CD4-positive, CD25-positive, alpha-beta regulatory T cell (primary cell): ENCODE measurements around the gene ABCB1. TPM values are rescaled to one million over a fixed set of nuclear protein-coding genes. Genes with fewer than 3 reads are reported as not detected.

Experiments used
- ATAC-seq, 2 donors: fragments of 150-1000 bp; cut with Tn5 transposase; one replicate each; pipeline ENCODE4 v1.10.0; 2021; ENCODE audit warnings: low read depth in 2 of 2, moderate number of reproducible peaks in 2 of 2, moderate library complexity in 1 of 2
- DNase-seq, 3 donors: peaks; one replicate each; pipeline versions ENCODE4 v3.0.0 to v3.0.0-alpha.2; 2012 to 2022; ENCODE audit warnings: mixed read lengths in 1 of 3
- H3K27ac ChIP-seq: one replicate; pipeline ENCODE4 v1.7.0; 2013; ENCODE audit warnings: mild to moderate bottlenecking, low read length; ENCODE audit not compliant: insufficient read depth, poor library complexity, severe bottlenecking
- H3K27me3 ChIP-seq: one replicate; pipeline ENCODE4 v1.7.0; 2013; ENCODE audit warnings: low read length; ENCODE audit not compliant: control insufficient read depth, insufficient read depth
- H3K36me3 ChIP-seq: one replicate; pipeline ENCODE4 v1.7.0; 2013; ENCODE audit warnings: mild to moderate bottlenecking, low read length, moderate library complexity; ENCODE audit not compliant: control insufficient read depth, insufficient read depth
- H3K4me1 ChIP-seq: 2 replicates; pipeline ENCODE4 v1.7.0; 2013; ENCODE audit warnings: mild to moderate bottlenecking, low read length; ENCODE audit not compliant: insufficient read depth, control insufficient read depth, poor library complexity, severe bottlenecking
- H3K4me3 ChIP-seq: one replicate; pipeline ENCODE4 v1.7.0; 2013; ENCODE audit warnings: low read depth, mild to moderate bottlenecking, low read length, moderate library complexity
- H3K9me3 ChIP-seq, 2 experiments: 1 replicate in 1 of 2; 2 replicates in 1 of 2; pipeline ENCODE4 v1.7.0; 2013; ENCODE audit warnings: low read length in 2 of 2, mild to moderate bottlenecking in 1 of 2, moderate library complexity in 1 of 2; ENCODE audit not compliant: control insufficient read depth in 2 of 2
- H3K27ac Mint-ChIP-seq, 3 donors: one replicate each; pipeline ENCODE4 v1.8.0; 2020 to 2022; ENCODE audit warnings: mild to moderate bottlenecking in 3 of 3, mixed read lengths in 3 of 3, moderate library complexity in 2 of 3
- H3K27me3 Mint-ChIP-seq: one replicate; pipeline ENCODE4 v1.8.0; 2022; ENCODE audit warnings: mild to moderate bottlenecking, mixed read lengths
- H3K36me3 Mint-ChIP-seq: one replicate; pipeline ENCODE4 v1.8.0; 2020; ENCODE audit warnings: mixed read lengths
- H3K4me1 Mint-ChIP-seq, 4 donors: one replicate each; pipeline ENCODE4 v1.8.0; 2020 to 2022; ENCODE audit warnings: mixed read lengths in 4 of 4, mild to moderate bottlenecking in 1 of 4
- H3K4me3 Mint-ChIP-seq, 4 donors: one replicate each; pipeline ENCODE4 v1.8.0; 2020 to 2022; ENCODE audit warnings: mild to moderate bottlenecking in 4 of 4, mixed read lengths in 4 of 4, moderate library complexity in 3 of 4
- H3K9me3 Mint-ChIP-seq, 7 donors: one replicate each; pipeline ENCODE4 v1.8.0; 2020 to 2022; ENCODE audit warnings: mixed read lengths in 7 of 7, mild to moderate bottlenecking in 3 of 7, moderate library complexity in 2 of 7
- polyA plus RNA-seq, 4 donors: library from polyadenylated mRNA; unstranded; fragments of 300-500 nt; fragmentation: Illumina TruSeq; gene quantifications; one replicate each; pipeline ENCODE4 v1.2.3, GENCODE V29; 2021
- total RNA-seq: library from RNA; stranded (reverse); gene quantifications from one replicate; pipeline ENCODE4 v1.2.3, GENCODE V29; 2022

The ABCB1 gene
- total and polyA plus RNA-seq, 5 donors from 2014 or later, result 0.06 to 2.0 (median 0.49) TPM

- DNase-seq (no peak), ATAC-seq (no peak)
- Histone ChIP-seq H3K36me3 (no peaks in the 10 kb centered on the region), H3K4me3 (no peak overlapping the region), H3K9me3 (no peaks in the 10 kb centered on the region), H3K27ac (no peak overlapping the region), H3K4me1 (no peaks in the 10 kb centered on the region), H3K27me3 (no peaks in the 10 kb centered on the region)
- Mint-ChIP-seq H3K27me3 (no peaks in the 10 kb centered on the region), H3K36me3 (no peaks in the 10 kb centered on the region), H3K4me1 (no peaks in the 10 kb centered on the region), H3K9me3 (peaks cover 0 to 3% (median 0%) of the 10 kb centered on the region in 7 donors), H3K27ac (no peak overlapping the region), H3K4me3 (no peak overlapping the region)
Measured at GRCh38 chr7:87530126-87530525, 70.6 kb downstream of the ABCB1 start.

GRCh38 chr7:87528730-87529129, 72.0 kb downstream of the ABCB1 start:
- Mint-ChIP-seq H3K27me3 (no peaks in the 10 kb centered on the region), H3K9me3 (peaks cover 0 to 3% (median 0%) of the 10 kb centered on the region in 7 donors), H3K4me3 (no peak overlapping the region), H3K4me1 (no peaks in the 10 kb centered on the region), H3K36me3 (no peaks in the 10 kb centered on the region), H3K27ac (no peak overlapping the region)
- no peaks in the 10 kb centered on the region for H3K27me3 ChIP-seq
- H3K27ac ChIP-seq, result no peak overlapping the region
- no peak overlapping the region for H3K4me3 ChIP-seq
- no peak for DNase-seq
- H3K9me3 ChIP-seq, result no peaks in the 10 kb centered on the region
- no peaks in the 10 kb centered on the region for H3K36me3 ChIP-seq
- ATAC-seq, result no peak
- no peaks in the 10 kb centered on the region for H3K4me1 ChIP-seq

GRCh38 chr7:87518735-87519134, 81.9 kb downstream of the ABCB1 start:
- Mint-ChIP-seq H3K4me3 (no peak overlapping the region), H3K27me3 (no peaks in the 10 kb centered on the region), H3K27ac (no peak overlapping the region), H3K9me3 (peaks cover 0 to 1% (median 0%) of the 10 kb centered on the region in 7 donors), H3K36me3 (no peaks in the 10 kb centered on the region), H3K4me1 (no peaks in the 10 kb centered on the region)
- H3K27me3 ChIP-seq, result no peaks in the 10 kb centered on the region
- no peaks in the 10 kb centered on the region for H3K9me3 ChIP-seq
- no peak overlapping the region for H3K4me3 ChIP-seq
- ATAC-seq, result no peak
- no peak for DNase-seq
- no peaks in the 10 kb centered on the region for H3K4me1 ChIP-seq
- H3K27ac ChIP-seq, result no peak overlapping the region
- H3K36me3 ChIP-seq, result no peaks in the 10 kb centered on the region

DNA sequence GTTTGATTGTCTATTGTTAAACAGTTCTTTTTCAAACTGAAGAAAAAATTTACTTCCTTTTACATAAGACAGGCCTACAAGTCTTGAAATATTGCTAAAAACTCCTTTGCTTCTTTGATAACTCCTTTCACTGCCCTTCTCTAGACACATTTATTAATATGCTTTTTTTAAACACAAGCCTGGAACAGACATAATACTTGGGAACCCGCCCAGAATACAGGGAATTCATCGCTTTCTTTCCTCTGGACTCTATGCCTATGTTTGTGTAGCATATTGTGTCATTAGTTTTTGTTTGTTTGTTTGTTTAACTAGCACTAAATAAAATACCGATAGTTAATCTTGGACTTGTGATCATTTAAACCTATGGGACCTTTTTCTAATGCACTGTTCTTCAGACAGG, 82.8 kb downstream of the ABCB1 start:
- Histone ChIP-seq H3K4me3 (no peak overlapping the region), H3K27me3 (no peaks in the 10 kb centered on the region), H3K4me1 (no peaks in the 10 kb centered on the region), H3K36me3 (no peaks in the 10 kb centered on the region), H3K9me3 (no peaks in the 10 kb centered on the region), H3K27ac (no peak overlapping the region)
- ATAC-seq, result no peak
- Mint-ChIP-seq H3K4me1 (no peaks in the 10 kb centered on the region), H3K27me3 (no peaks in the 10 kb centered on the region), H3K4me3 (no peak overlapping the region), H3K27ac (no peak overlapping the region), H3K36me3 (no peaks in the 10 kb centered on the region), H3K9me3 (peaks cover 0 to 1% (median 0%) of the 10 kb centered on the region in 7 donors)
- DNase-seq, result no peak

GRCh38 chr7:87517136-87517815, 83.4 kb downstream of the ABCB1 start:
- H3K9me3 Mint-ChIP-seq, result peaks cover 0 to 1% (median 0%) of the 10 kb centered on the region in 7 donors
- no peaks in the 10 kb centered on the region for H3K27me3 Mint-ChIP-seq
- H3K36me3 Mint-ChIP-seq, result no peaks in the 10 kb centered on the region
- H3K4me3 Mint-ChIP-seq, result no peak overlapping the region
- DNase-seq, result no peak
- H3K9me3 ChIP-seq, result no peaks in the 10 kb centered on the region
- no peaks in the 10 kb centered on the region for H3K36me3 ChIP-seq
- no peaks in the 10 kb centered on the region for H3K4me1 Mint-ChIP-seq
- no peaks in the 10 kb centered on the region for H3K27me3 ChIP-seq
- no peak overlapping the region for H3K27ac Mint-ChIP-seq
- ATAC-seq, result no peak
- H3K4me3 ChIP-seq, result no peak overlapping the region
- no peak overlapping the region for H3K27ac ChIP-seq
- H3K4me1 ChIP-seq, result no peaks in the 10 kb centered on the region

DNA sequence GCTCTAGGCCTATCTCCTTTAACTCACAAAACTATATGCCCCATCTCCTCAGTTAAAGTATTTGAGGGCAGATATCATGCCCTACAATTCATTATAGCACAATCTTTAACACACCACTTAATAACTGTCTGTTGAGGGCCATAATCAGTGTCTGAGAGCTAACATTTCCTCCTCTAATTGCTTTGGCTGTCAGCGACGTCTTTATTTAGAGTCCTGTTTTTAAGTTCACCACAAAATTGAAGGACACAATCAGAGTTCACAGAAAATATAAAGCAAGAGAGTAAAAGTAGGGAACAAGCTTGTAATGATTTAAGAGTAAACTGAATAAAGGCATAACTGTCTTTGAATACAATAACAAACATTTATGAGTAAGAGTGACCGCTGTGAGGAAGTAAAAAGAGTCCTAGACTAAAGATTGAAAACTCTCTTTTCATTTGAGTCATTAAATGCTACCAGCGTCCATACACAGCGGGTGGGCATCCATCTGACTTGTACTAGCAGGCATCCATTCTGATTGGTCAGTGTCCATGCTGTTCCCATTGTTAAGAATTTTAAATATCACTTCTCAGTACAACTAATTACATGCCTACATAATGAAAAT, 86.8 kb downstream of the ABCB1 start:
- no peaks in the 10 kb centered on the region for H3K9me3 ChIP-seq
- peaks cover 0 to 1% (median 0%) of the 10 kb centered on the region in 7 donors for H3K9me3 Mint-ChIP-seq
- H3K4me3 ChIP-seq, result no peak overlapping the region
- no peaks in the 10 kb centered on the region for H3K27me3 ChIP-seq
- no peaks in the 10 kb centered on the region for H3K36me3 ChIP-seq
- no peak overlapping the region for H3K27ac ChIP-seq
- DNase-seq (no peak), ATAC-seq (no peak)
- no peak overlapping the region for H3K4me3 Mint-ChIP-seq
- no peaks in the 10 kb centered on the region for H3K36me3 Mint-ChIP-seq
- no peaks in the 10 kb centered on the region for H3K27me3 Mint-ChIP-seq
- H3K4me1 Mint-ChIP-seq, result no peaks in the 10 kb centered on the region
- no peaks in the 10 kb centered on the region for H3K4me1 ChIP-seq
- no peak overlapping the region for H3K27ac Mint-ChIP-seq

DNA sequence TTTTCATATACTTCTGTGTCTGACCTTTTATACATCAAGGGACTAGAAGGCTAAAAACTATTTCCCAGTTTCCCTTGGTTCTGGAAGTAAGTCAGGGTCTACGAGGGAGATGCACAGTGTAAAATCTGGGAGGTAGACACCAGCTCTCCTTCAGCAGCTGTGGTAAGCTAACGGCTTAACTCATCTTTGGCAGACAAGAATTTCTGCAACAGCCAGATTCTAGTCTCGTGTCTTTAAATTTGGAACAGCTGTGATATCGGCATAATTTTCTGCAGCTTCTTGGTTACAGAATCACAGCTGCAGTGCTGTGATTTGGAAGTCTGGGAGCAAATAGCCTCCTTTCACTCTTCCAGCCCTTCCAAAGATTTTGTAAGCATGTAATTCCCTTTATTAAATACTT, 87.8 kb downstream of the ABCB1 start:
- H3K9me3 Mint-ChIP-seq, result peaks cover 0 to 1% (median 0%) of the 10 kb centered on the region in 7 donors
- DNase-seq (no peak), ATAC-seq (no peak)
- Histone ChIP-seq H3K27me3 (no peaks in the 10 kb centered on the region), H3K4me1 (no peaks in the 10 kb centered on the region), H3K36me3 (no peaks in the 10 kb centered on the region), H3K27ac (no peak overlapping the region), H3K4me3 (no peak overlapping the region), H3K9me3 (no peaks in the 10 kb centered on the region)
- no peak overlapping the region for H3K27ac Mint-ChIP-seq
- no peaks in the 10 kb centered on the region for H3K4me1 Mint-ChIP-seq
- H3K27me3 Mint-ChIP-seq, result no peaks in the 10 kb centered on the region
- no peak overlapping the region for H3K4me3 Mint-ChIP-seq
- no peaks in the 10 kb centered on the region for H3K36me3 Mint-ChIP-seq

DNA sequence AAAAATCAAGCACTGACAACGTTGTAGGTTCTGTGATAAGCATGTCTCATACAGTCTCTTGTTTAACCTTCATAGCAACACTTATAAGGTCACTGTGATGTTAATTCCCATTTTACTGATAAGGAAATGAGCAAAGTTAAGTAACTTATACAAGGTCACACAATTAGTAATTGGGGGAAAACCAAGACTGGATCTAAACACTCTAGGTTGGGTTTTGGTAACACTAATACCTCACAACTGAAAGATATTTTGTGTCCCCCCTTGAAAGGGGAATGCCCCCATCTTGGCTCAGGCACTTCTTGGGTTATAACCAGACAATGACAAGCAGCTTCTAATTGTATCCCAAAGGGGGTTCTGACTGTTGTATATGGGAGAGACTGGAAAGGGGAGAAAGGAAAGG, 89.2 kb downstream of the ABCB1 start:
- Mint-ChIP-seq H3K9me3 (peaks cover 0 to 1% (median 0%) of the 10 kb centered on the region in 7 donors), H3K27me3 (peaks cover 5% of the 10 kb centered on the region), H3K36me3 (no peaks in the 10 kb centered on the region), H3K4me3 (no peak overlapping the region), H3K4me1 (no peaks in the 10 kb centered on the region), H3K27ac (no peak overlapping the region)
- Histone ChIP-seq H3K27me3 (no peaks in the 10 kb centered on the region), H3K36me3 (no peaks in the 10 kb centered on the region), H3K27ac (no peak overlapping the region), H3K4me3 (no peak overlapping the region), H3K4me1 (no peaks in the 10 kb centered on the region), H3K9me3 (no peaks in the 10 kb centered on the region)
- DNase-seq, result no peak
- no peak for ATAC-seq
